Glutamatergic neuron (in vitro differentiated cells): ENCODE results near the gene GRM3. TPM values are rescaled to one million over a fixed set of nuclear protein-coding genes. Genes with fewer than 3 reads are reported as not detected.

ENCODE experiments used
- DNase-seq: peaks from one replicate; pipeline ENCODE4 v3.0.0; 2022
- H3K27ac Mint-ChIP-seq: one replicate; pipeline ENCODE4 v1.8.0; 2020; ENCODE audit warnings: mild to moderate bottlenecking, mixed read lengths, inconsistent platforms; ENCODE audit not compliant: unreplicated experiment
- H3K27me3 Mint-ChIP-seq: one replicate; pipeline ENCODE4 v1.8.0; 2020; ENCODE audit warnings: mild to moderate bottlenecking, moderate library complexity, mixed read lengths, inconsistent platforms; ENCODE audit not compliant: unreplicated experiment
- H3K36me3 Mint-ChIP-seq: one replicate; pipeline ENCODE4 v1.8.0; 2020; ENCODE audit warnings: mild to moderate bottlenecking, mixed read lengths, inconsistent platforms; ENCODE audit not compliant: unreplicated experiment
- H3K4me1 Mint-ChIP-seq: one replicate; pipeline ENCODE4 v1.8.0; 2020; ENCODE audit warnings: mild to moderate bottlenecking, low read depth, mixed read lengths, inconsistent platforms; ENCODE audit not compliant: unreplicated experiment
- H3K4me3 Mint-ChIP-seq: one replicate; pipeline ENCODE4 v1.8.0; 2020; ENCODE audit warnings: mild to moderate bottlenecking, mixed read lengths, inconsistent platforms; ENCODE audit not compliant: unreplicated experiment
- H3K9me3 Mint-ChIP-seq: one replicate; pipeline ENCODE4 v1.8.0; 2020; ENCODE audit warnings: mild to moderate bottlenecking, moderate library complexity, mixed read lengths, inconsistent platforms; ENCODE audit not compliant: unreplicated experiment
- total RNA-seq: library from RNA; stranded (reverse); fragmentation: NEBNext Ultra II Directional; extraction: Animal tissue kit (Norgen Biotek cat#: 25700); gene quantifications from one replicate; pipeline ENCODE4 v1.2.1, GENCODE V29; 2021; ENCODE audit not compliant: unreplicated experiment
- TF ChIP-seq, protein P1 (sequence below): fragments of 200-600 bp; sonication (generic); IDR thresholded peaks from one replicate; pipeline ENCODE4 v1.5.0; 2021; ENCODE audit not compliant: partially characterized antibody, unreplicated experiment

Gene GRM3
- total RNA-seq, 1 donor from 2014 or later: not detected

DNA sequence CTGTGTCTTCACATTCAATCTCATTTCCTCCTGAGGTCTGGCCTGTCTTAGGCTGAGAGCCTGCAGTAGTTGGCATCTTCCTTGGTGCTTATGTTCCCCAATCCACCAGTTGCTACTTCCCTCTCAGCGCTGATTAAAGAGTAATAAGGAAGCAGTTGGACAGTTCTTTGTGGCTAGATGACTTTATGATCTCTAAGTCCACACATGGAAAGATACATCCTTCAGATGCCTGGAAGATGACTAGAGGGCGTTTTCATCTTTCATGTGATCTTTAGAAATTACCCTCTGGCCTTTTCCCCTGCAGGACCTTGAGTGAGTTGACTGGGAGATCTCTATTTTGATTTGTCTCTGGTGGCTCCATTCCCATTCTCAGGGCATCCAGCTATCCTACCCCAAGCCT is 204.5 kb downstream of the GRM3 start:
- no peaks in the 10 kb centered on the region for H3K27me3 Mint-ChIP-seq
- H3K4me3 Mint-ChIP-seq: no peak overlapping the region
- peaks cover 3% of the 10 kb centered on the region for H3K9me3 Mint-ChIP-seq
- TF ChIP-seq, protein P1, sequence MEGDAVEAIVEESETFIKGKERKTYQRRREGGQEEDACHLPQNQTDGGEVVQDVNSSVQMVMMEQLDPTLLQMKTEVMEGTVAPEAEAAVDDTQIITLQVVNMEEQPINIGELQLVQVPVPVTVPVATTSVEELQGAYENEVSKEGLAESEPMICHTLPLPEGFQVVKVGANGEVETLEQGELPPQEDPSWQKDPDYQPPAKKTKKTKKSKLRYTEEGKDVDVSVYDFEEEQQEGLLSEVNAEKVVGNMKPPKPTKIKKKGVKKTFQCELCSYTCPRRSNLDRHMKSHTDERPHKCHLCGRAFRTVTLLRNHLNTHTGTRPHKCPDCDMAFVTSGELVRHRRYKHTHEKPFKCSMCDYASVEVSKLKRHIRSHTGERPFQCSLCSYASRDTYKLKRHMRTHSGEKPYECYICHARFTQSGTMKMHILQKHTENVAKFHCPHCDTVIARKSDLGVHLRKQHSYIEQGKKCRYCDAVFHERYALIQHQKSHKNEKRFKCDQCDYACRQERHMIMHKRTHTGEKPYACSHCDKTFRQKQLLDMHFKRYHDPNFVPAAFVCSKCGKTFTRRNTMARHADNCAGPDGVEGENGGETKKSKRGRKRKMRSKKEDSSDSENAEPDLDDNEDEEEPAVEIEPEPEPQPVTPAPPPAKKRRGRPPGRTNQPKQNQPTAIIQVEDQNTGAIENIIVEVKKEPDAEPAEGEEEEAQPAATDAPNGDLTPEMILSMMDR: no peak
- H3K36me3 Mint-ChIP-seq: no peaks in the 10 kb centered on the region
- H3K4me1 Mint-ChIP-seq: peaks cover 7% of the 10 kb centered on the region
- no peak for DNase-seq
- H3K27ac Mint-ChIP-seq: no peak overlapping the region

DNA sequence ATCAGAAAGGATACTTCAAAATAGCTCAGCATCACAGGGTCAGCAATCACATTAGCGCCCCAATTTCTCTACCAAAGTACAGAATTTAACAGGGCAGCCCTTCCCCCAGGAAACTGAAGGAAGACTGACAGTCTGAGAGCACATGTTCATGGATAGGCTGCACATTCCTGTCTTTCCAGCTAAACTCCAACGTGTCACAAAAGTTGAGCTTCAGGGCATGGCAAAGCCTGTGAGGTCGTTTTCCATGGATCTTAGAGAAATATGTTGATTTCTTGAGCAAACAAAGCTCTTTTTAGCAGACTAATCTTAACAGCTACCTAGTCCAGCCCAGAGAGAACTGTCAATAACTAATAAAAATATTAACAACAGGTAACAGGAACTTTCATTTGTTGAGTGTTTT is 207.9 kb downstream of the GRM3 start:
- Mint-ChIP-seq H3K36me3 (no peaks in the 10 kb centered on the region), H3K27me3 (peaks cover 1% of the 10 kb centered on the region), H3K4me3 (no peak overlapping the region), H3K27ac (no peak overlapping the region), H3K9me3 (peaks cover 3% of the 10 kb centered on the region), H3K4me1 (peaks cover 11% of the 10 kb centered on the region)
- DNase-seq: no peak
- TF ChIP-seq, protein P1: no peak

DNA sequence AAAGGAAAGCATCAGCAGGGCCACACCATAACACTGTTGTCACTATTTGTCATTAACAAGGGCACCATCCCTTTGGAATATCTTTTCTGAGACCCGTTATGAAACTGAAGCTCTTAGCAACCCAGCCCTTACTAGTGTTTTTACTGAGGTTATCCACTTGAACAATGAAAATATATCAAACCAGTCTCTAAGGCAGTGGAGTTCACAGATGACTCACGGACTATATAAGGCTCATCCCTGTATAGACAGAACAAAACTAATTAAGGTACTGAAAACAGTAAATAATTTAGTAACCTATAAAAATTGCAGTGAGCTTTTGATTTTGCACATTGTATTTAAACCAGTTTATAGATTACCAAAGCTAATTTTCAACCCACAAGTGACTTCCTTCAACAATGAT is 219.7 kb downstream of the GRM3 start:
- no peak for DNase-seq
- Mint-ChIP-seq H3K4me1 (peaks cover 5% of the 10 kb centered on the region), H3K27ac (no peak overlapping the region), H3K27me3 (no peaks in the 10 kb centered on the region), H3K36me3 (peaks cover 4% of the 10 kb centered on the region), H3K4me3 (no peak overlapping the region), H3K9me3 (no peaks in the 10 kb centered on the region)
- TF ChIP-seq, protein P1: no peak

DNA sequence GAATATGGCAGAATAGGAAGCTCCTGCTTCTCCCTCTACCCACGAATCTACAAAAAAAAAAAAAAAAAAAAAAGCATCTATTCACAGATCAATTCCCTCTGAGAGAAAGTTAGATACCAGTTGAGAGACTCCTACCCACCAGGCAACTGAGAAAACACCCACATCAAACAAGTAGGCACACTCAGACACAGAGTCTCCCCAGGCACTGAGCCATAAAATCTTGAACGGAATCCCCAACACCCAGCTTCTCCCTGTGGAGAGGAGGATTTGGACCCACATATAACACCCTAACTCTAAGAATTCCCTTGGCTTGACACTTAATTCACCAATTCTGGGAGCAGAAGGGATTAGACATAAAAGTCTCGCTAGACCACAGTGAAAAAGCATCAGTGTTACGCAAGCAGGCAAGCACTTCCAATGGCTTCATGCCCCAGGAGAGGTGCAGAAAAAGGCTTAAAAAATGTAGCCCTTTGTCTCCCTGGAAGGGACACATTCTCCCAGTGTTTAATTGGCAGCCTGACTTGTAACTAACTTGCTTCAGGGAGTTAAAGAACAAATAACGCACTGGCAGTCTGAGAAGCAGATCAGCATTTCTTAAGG is 223.6 kb downstream of the GRM3 start:
- Mint-ChIP-seq H3K9me3 (peaks cover 4% of the 10 kb centered on the region), H3K4me3 (no peak overlapping the region), H3K27ac (no peak overlapping the region), H3K36me3 (peaks cover 4% of the 10 kb centered on the region), H3K4me1 (peaks cover 5% of the 10 kb centered on the region), H3K27me3 (no peaks in the 10 kb centered on the region)
- TF ChIP-seq, protein P1: no peak
- DNase-seq: no peak

DNA sequence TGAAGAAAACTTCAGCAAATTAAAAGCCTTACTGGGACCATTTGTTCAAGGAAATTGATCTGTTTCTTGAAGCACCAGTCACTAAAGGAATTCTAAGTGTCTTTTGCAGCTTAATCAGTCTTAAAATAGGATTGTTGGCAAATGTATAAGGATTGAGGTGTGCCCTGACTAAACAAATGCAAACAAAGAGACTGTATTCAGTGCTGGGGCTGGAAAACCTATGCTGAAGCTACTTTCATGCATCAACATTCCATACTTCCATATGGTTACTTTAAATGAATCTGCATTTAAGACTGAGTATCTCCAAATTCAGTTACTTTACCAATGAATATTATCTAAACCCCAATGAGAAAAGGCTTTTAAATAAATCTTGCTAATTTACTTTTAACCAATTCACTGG is 232.4 kb downstream of the GRM3 start:
- Mint-ChIP-seq H3K4me1 (peaks cover 4% of the 10 kb centered on the region), H3K27ac (no peak overlapping the region), H3K4me3 (no peak overlapping the region), H3K9me3 (peaks cover 2% of the 10 kb centered on the region), H3K27me3 (no peaks in the 10 kb centered on the region), H3K36me3 (no peaks in the 10 kb centered on the region)
- TF ChIP-seq, protein P1: no peak
- DNase-seq: no peak
